Measurements from ENCODE around the gene CMIP.

GRCh38 chr16:81487301-81487720 is 42.7 kb downstream of the CMIP start:
- TF ChIP-seq EZH2 (IDR thresholded peaks at IDR 0.05) = no peak
- TF ChIP-seq CTCF (IDR thresholded peaks at IDR 0.05) = no peak
- no peak for TF ChIP-seq EZH2phosphoT487 (IDR thresholded peaks at IDR 0.05)

Data from neural progenitor cell (in vitro differentiated cells).